Endodermal cell (in vitro differentiated cells): Measurements from ENCODE around the gene SORL1. TPM values are rescaled to one million over a fixed set of nuclear protein-coding genes. Genes with fewer than 3 reads are reported as not detected.

ENCODE experiments used
- DNase-seq: peaks from one replicate; pipeline ENCODE4 v3.0.0-alpha.2; 2017
- H3K27ac ChIP-seq: 2 replicates; pipeline ENCODE4 v1.5.1; 2013; ENCODE audit warnings: mild to moderate bottlenecking, low read depth, low read length, moderate library complexity
- H3K27me3 ChIP-seq: 2 replicates; pipeline ENCODE4 v1.6.1; 2013; ENCODE audit warnings: mild to moderate bottlenecking, low read length, moderate library complexity; ENCODE audit not compliant: insufficient read depth, control insufficient read depth, poor library complexity, severe bottlenecking
- H3K36me3 ChIP-seq: 2 replicates; pipeline ENCODE4 v1.7.0; 2013; ENCODE audit warnings: mild to moderate bottlenecking, low read length, moderate library complexity; ENCODE audit not compliant: control insufficient read depth, insufficient read depth
- H3K4me1 ChIP-seq: one replicate; pipeline ENCODE4 v1.7.0; 2013; ENCODE audit warnings: low read length; ENCODE audit not compliant: control insufficient read depth, insufficient read depth
- H3K4me3 ChIP-seq: 2 replicates; pipeline ENCODE4 v1.5.1; 2013; ENCODE audit warnings: mild to moderate bottlenecking, low read length, moderate library complexity
- H3K9ac ChIP-seq: 2 replicates; pipeline ENCODE4 v1.6.1; 2013; ENCODE audit warnings: mild to moderate bottlenecking, low read length, moderate library complexity; ENCODE audit not compliant: poor library complexity, severe bottlenecking; ENCODE audit errors: extremely low read depth
- H3K9me3 ChIP-seq: 2 replicates; pipeline ENCODE4 v1.6.1; 2013; ENCODE audit warnings: mild to moderate bottlenecking, low read length, moderate library complexity; ENCODE audit not compliant: control insufficient read depth
- H3K27ac Mint-ChIP-seq: 2 replicates; pipeline ENCODE4 v1.8.0; 2020; ENCODE audit warnings: mixed read lengths
- H3K27me3 Mint-ChIP-seq: 2 replicates; pipeline ENCODE4 v1.8.0; 2021; ENCODE audit warnings: mild to moderate bottlenecking, mixed read lengths; ENCODE audit not compliant: insufficient read depth
- H3K36me3 Mint-ChIP-seq: 2 replicates; pipeline ENCODE4 v1.8.0; 2020; ENCODE audit warnings: low read depth, mixed read lengths
- H3K4me1 Mint-ChIP-seq: 2 replicates; pipeline ENCODE4 v1.8.0; 2020; ENCODE audit warnings: mixed read lengths
- H3K4me3 Mint-ChIP-seq: 2 replicates; pipeline ENCODE4 v1.8.0; 2020; ENCODE audit warnings: mild to moderate bottlenecking, moderate library complexity, mixed read lengths
- H3K9me3 Mint-ChIP-seq: 2 replicates; pipeline ENCODE4 v1.8.0; 2020; ENCODE audit warnings: mild to moderate bottlenecking, mixed read lengths
- WGBS, 2 experiments: methylation state at CpG; one replicate each; pipeline versions ENCODE4 v1.1.5 to v1.1.7; 2013; ENCODE audit warnings: missing lambda C conversion rate in 2 of 2, mixed read lengths in 1 of 2; ENCODE audit not compliant: insufficient coverage in 1 of 2, insufficient read length in 1 of 2; 5-methylcytosine and 5-hydroxymethylcytosine counted together
- total RNA-seq, 2 donors: library from RNA; stranded (reverse); fragmentation: NEBNext Ultra II Directional in 1 of 2; extraction: Animal tissue kit (Norgen Biotek cat#: 25700) in 1 of 2; gene quantifications; 2 replicates in 1 of 2; 3 replicates in 1 of 2; pipeline ENCODE4 v1.2.1, GENCODE V29; 2021
- TF ChIP-seq, protein P1 (sequence below): fragments of 200-600 bp; sonication (generic); conservative IDR thresholded peaks from 2 replicates; pipeline ENCODE4 v1.5.0; 2021; ENCODE audit warnings: antibody characterized with exemption, mild to moderate bottlenecking

Gene SORL1
- total RNA-seq, 2 donors from 2014 or later: 56.4 to 57.5 TPM

DNA sequence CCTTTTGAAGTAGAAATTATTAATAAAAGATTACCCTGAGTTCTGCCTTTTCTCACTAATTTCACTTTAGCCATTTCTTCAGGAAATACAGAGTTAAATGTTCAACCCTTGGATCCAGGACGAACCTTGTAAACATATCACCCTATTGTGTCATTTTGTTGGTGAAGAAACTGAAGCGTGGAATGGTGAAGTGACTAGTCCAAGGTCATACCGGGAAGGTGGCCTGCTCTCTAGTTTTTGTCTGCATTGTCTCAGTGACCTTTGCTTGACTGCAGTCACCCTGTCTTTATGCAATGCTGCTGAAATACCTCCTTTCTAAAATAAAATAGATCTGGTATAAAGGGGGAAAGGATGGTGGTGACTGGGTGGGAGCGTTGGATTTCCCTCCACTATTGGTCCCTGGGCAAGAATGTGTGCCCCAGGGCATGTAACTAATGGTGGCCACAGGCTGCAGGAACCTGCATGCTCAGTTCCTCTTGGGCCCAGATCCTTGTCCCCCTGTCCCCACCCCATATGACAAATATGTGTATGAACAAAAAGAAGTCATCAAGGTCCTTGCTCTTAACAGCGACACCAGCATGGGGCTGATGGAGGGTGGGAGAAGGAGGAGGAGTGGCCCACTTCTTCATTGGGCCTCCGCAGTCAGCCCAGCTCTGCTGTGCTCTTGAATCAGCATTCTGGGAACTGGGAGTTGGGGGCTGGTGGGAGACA, 1.6 kb downstream of the SORL1 start:
- Mint-ChIP-seq H3K27me3 (peaks cover 10% of the 10 kb centered on the region), H3K4me3 (peak overlapping the region; percentile 86), H3K9me3 (no peaks in the 10 kb centered on the region), H3K27ac (no peak overlapping the region), H3K4me1 (peaks cover 78% of the 10 kb centered on the region), H3K36me3 (no peaks in the 10 kb centered on the region)
- TF ChIP-seq, protein P1, sequence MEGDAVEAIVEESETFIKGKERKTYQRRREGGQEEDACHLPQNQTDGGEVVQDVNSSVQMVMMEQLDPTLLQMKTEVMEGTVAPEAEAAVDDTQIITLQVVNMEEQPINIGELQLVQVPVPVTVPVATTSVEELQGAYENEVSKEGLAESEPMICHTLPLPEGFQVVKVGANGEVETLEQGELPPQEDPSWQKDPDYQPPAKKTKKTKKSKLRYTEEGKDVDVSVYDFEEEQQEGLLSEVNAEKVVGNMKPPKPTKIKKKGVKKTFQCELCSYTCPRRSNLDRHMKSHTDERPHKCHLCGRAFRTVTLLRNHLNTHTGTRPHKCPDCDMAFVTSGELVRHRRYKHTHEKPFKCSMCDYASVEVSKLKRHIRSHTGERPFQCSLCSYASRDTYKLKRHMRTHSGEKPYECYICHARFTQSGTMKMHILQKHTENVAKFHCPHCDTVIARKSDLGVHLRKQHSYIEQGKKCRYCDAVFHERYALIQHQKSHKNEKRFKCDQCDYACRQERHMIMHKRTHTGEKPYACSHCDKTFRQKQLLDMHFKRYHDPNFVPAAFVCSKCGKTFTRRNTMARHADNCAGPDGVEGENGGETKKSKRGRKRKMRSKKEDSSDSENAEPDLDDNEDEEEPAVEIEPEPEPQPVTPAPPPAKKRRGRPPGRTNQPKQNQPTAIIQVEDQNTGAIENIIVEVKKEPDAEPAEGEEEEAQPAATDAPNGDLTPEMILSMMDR: no peak
- DNase-seq: no peak
- H3K27ac ChIP-seq: no peak overlapping the region
- H3K4me3 ChIP-seq: peak overlapping the region; percentile 97
- H3K4me1 ChIP-seq: peaks cover 12% of the 10 kb centered on the region
- no peaks in the 10 kb centered on the region for H3K36me3 ChIP-seq
- no peak overlapping the region for H3K9ac ChIP-seq
- H3K9me3 ChIP-seq: no peaks in the 10 kb centered on the region
- peaks cover 5% of the 10 kb centered on the region for H3K27me3 ChIP-seq
- 83 to 91% methylated on average over 1 to 6 of the region's 6 CpGs for WGBS, 2 experiments

- H3K4me3 ChIP-seq: no peak overlapping the region
- H3K27me3 Mint-ChIP-seq: peaks cover 10% of the 10 kb centered on the region
- H3K36me3 ChIP-seq: no peaks in the 10 kb centered on the region
- H3K4me1 ChIP-seq: peaks cover 7% of the 10 kb centered on the region
- H3K9ac ChIP-seq: no peak overlapping the region
- peaks cover 77% of the 10 kb centered on the region for H3K4me1 Mint-ChIP-seq
- H3K27ac ChIP-seq: no peak overlapping the region
- TF ChIP-seq, protein P1: no peak
- peaks cover 5% of the 10 kb centered on the region for H3K27me3 ChIP-seq
- no peak overlapping the region for H3K27ac Mint-ChIP-seq
- no peak for DNase-seq
- no peak overlapping the region for H3K4me3 Mint-ChIP-seq
- no peaks in the 10 kb centered on the region for H3K36me3 Mint-ChIP-seq
- H3K9me3 Mint-ChIP-seq: no peaks in the 10 kb centered on the region
- WGBS, 2 experiments: 100% methylated on average over 1 to 3 of the region's 3 CpGs
- no peaks in the 10 kb centered on the region for H3K9me3 ChIP-seq
Measured at GRCh38 chr11:121455115-121455514, 3.0 kb downstream of the SORL1 start.

- no peak for DNase-seq
- Histone ChIP-seq H3K9ac (no peak overlapping the region), H3K4me1 (peaks cover 5% of the 10 kb centered on the region), H3K36me3 (no peaks in the 10 kb centered on the region), H3K27ac (no peak overlapping the region), H3K9me3 (no peaks in the 10 kb centered on the region), H3K27me3 (peaks cover 4% of the 10 kb centered on the region), H3K4me3 (no peak overlapping the region)
- H3K4me1 Mint-ChIP-seq: peaks cover 75% of the 10 kb centered on the region
- TF ChIP-seq, protein P1: no peak
- no peaks in the 10 kb centered on the region for H3K36me3 Mint-ChIP-seq
- no peak overlapping the region for H3K4me3 Mint-ChIP-seq
- H3K9me3 Mint-ChIP-seq: no peaks in the 10 kb centered on the region
- WGBS, 2 experiments: 83 to 100% methylated on average over 2 of the region's 2 CpGs
- H3K27me3 Mint-ChIP-seq: peaks cover 3% of the 10 kb centered on the region
- H3K27ac Mint-ChIP-seq: no peak overlapping the region
Measured at GRCh38 chr11:121456151-121456550, 4.0 kb downstream of the SORL1 start.
